ENCODE data around the gene LNX2.

DNA sequence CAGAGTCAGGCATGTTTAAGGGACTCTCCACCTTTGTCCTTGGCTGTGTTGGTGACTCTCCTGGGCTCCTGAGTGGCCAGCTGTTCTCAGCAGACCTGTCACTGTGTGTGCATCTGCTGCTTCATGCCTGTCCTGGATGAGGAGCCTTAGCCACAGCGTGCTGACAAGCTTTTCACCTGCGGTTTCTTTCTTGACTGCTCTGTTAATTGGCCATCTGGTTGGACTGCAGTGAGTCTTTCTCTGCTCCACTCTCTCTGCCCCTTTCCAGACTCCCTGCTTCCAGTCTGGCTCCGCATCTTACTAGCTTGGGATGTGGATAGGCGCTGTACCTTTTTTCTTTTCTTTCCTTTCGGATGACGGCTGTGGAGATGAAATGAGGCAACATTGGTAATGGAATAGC, 40.2 kb upstream of the LNX2 start:
- TF ChIP-seq, protein P1, sequence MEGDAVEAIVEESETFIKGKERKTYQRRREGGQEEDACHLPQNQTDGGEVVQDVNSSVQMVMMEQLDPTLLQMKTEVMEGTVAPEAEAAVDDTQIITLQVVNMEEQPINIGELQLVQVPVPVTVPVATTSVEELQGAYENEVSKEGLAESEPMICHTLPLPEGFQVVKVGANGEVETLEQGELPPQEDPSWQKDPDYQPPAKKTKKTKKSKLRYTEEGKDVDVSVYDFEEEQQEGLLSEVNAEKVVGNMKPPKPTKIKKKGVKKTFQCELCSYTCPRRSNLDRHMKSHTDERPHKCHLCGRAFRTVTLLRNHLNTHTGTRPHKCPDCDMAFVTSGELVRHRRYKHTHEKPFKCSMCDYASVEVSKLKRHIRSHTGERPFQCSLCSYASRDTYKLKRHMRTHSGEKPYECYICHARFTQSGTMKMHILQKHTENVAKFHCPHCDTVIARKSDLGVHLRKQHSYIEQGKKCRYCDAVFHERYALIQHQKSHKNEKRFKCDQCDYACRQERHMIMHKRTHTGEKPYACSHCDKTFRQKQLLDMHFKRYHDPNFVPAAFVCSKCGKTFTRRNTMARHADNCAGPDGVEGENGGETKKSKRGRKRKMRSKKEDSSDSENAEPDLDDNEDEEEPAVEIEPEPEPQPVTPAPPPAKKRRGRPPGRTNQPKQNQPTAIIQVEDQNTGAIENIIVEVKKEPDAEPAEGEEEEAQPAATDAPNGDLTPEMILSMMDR (conservative IDR thresholded peaks at IDR 0.05; ENCODE audit: low read depth, low read length) = no peak
- no peak for TF ChIP-seq EZH2 (IDR thresholded peaks at IDR 0.05; ENCODE audit: borderline replicate concordance, low read depth, low read length, poor library complexity, severe bottlenecking)

Data from A673 (cell line).